Tibial artery (tissue), 4 donors: ENCODE results near the gene ERMARD.

Experiments
- DNase-seq, 2 donors: peaks; one replicate each; pipeline ENCODE4 v3.0.0-alpha.2; 2019
- H3K27ac ChIP-seq, 2 donors: fragments of 200-600 bp; sonication (generic) in 1 of 2; 1 replicate in 1 of 2; 2 replicates in 1 of 2; pipeline ENCODE4 v1.5.1; 2018 to 2019; ENCODE audit warnings: mild to moderate bottlenecking in 1 of 2
- H3K27me3 ChIP-seq, 2 donors: fragments of 200-600 bp; sonication (generic) in 1 of 2; one replicate each; pipeline versions ENCODE4 v1.5.1 to v1.6.0; 2016 to 2019
- H3K36me3 ChIP-seq, 3 donors: fragments of 200-600 bp; sonication (generic) in 2 of 3; one replicate each; pipeline ENCODE4 v1.5.1; 2016 to 2019; ENCODE audit warnings: mild to moderate bottlenecking in 2 of 3
- H3K4me1 ChIP-seq, 4 donors: fragments of 200-600 bp; sonication (generic) in 2 of 4; 1 replicate in 3 of 4; 2 replicates in 1 of 4; pipeline ENCODE4 v1.5.1; 2016 to 2019
- H3K4me3 ChIP-seq, 2 donors: fragments of 200-600 bp; sonication (generic) in 1 of 2; 1 replicate in 1 of 2; 2 replicates in 1 of 2; pipeline ENCODE4 v1.5.1; 2018 to 2019; ENCODE audit warnings: mild to moderate bottlenecking in 2 of 2
- H3K9me3 ChIP-seq, 3 donors: fragments of 200-600 bp; sonication (generic) in 1 of 3; one replicate each; pipeline ENCODE4 v1.5.1; 2016 to 2019
- CTCF ChIP-seq, 2 experiments: fragments of 200-600 bp in 1 of 2; fragments of 450-650 bp in 1 of 2; IDR thresholded peaks; one replicate each; pipeline ENCODE4 v1.5.1; 2017 to 2019; ENCODE audit warnings: antibody characterized with exemption in 2 of 2, mild to moderate bottlenecking in 1 of 2, moderate library complexity in 1 of 2
- intact Hi-C: fragments of 100-400 bp; cut with DNase I; formaldehyde crosslinking; loops from one replicate; pipeline ENCODE4 v1.15.0; 2023; ENCODE audit warnings: low total_unique reads

ERMARD gene

GRCh38 chr6:169792306-169793015 lies 41.0 kb downstream of the ERMARD start:
- Histone ChIP-seq H3K9me3 (no peaks in the 10 kb centered on the region), H3K4me1 (peaks cover 0 to 14% (median 5%) of the 10 kb centered on the region in 4 donors), H3K36me3 (no peaks in the 10 kb centered on the region), H3K27me3 (peaks cover 0 to 5% of the 10 kb centered on the region in 2 donors), H3K4me3 (no peak overlapping the region), H3K27ac (no peak overlapping the region)
- peak in 1 of 2 donors; percentile 31 for DNase-seq
- intact Hi-C loops: loop anchor here (5.0 kb wide), 1 partner anchor 495 kb away; no protein-coding TSS in a partner anchor
- TF ChIP-seq CTCF (IDR thresholded peaks at IDR 0.05): no peak

DNA sequence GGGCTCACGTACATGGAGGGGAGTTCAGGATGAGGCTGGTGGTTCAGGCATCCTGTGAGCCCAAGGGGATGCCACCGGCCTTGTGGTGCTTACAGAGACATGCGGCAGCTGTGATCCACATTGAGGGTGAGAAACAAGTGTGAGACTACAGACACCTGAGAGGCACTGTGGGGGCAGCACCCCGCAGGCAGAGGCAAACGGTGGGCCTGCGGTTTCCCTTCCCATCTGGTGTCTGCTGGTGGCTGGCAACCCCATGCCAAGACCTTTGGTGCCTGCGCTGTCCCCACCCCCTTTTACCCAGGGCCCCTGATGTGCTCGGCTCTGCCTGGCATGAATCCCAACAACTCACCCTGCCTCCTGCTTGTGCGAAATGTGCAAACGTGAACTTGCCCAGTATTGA lies 42.0 kb downstream of the ERMARD start:
- intact Hi-C loops: loop anchor here (5.0 kb wide), 1 partner anchor 494 kb away; no protein-coding TSS in a partner anchor
- no peak for TF ChIP-seq CTCF (IDR thresholded peaks at IDR 0.05)
- Histone ChIP-seq H3K27me3 (peaks cover 0 to 5% of the 10 kb centered on the region in 2 donors), H3K4me3 (no peak overlapping the region), H3K9me3 (no peaks in the 10 kb centered on the region), H3K36me3 (no peaks in the 10 kb centered on the region), H3K27ac (no peak overlapping the region), H3K4me1 (peaks cover 0 to 14% (median 5%) of the 10 kb centered on the region in 4 donors)
- DNase-seq: peak in 1 of 2 donors; percentile 53

DNA sequence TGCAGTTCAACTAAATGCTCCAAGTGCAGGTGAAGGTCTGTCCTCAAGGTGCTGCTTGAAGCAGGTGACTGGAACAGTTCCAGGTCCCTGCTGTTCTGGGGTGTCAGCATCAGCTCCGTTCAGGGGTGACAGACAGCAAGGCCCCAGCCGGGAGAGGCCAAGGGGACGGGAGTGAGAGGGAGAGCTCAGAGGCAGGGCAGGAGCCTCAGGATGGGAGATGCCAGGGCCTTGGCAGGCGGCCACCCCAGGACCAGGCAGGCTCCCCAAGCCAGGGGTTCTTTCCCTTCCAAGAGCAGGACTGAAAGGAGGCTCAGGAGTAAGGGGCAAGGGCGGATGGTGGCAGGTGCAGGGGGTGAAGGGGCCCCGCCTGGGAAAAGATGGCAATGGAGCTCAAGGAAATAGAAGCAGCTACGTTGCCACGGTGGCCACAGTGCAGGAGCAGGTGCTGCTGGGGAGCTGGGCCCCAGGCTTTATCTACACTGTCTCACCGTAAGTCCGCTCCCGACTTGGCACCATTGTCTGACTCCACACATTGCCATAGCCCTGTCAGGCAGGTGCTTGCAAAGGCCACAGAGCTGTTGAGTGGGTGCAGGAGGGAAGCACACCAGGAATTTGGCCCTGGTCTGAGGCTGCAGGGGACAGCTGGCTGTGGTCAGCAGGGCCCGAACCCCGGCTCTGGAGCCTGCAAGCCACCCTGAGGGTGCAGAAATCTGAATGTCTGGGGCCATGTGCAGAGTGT lies 43.1 kb downstream of the ERMARD start:
- intact Hi-C loops: loop anchor here (5.0 kb wide), 1 partner anchor 493 kb away; no protein-coding TSS in a partner anchor
- Histone ChIP-seq H3K9me3 (no peaks in the 10 kb centered on the region), H3K27me3 (peaks cover 0 to 5% of the 10 kb centered on the region in 2 donors), H3K36me3 (no peaks in the 10 kb centered on the region), H3K4me1 (peaks cover 0 to 13% (median 5%) of the 10 kb centered on the region in 4 donors), H3K4me3 (no peak overlapping the region), H3K27ac (no peak overlapping the region)
- peak in 1 of 2 donors; percentile 40 for DNase-seq
- no peak for TF ChIP-seq CTCF (IDR thresholded peaks at IDR 0.05)

- no peak overlapping the region for H3K4me3 ChIP-seq
- intact Hi-C loops: no loop called here
- H3K36me3 ChIP-seq: no peaks in the 10 kb centered on the region
- no peaks in the 10 kb centered on the region for H3K9me3 ChIP-seq
- H3K27ac ChIP-seq: no peak overlapping the region
- H3K4me1 ChIP-seq: peaks cover 0 to 7% (median 0%) of the 10 kb centered on the region in 4 donors
- DNase-seq: no peak
- H3K27me3 ChIP-seq: peaks cover 0 to 5% of the 10 kb centered on the region in 2 donors
- no peak for TF ChIP-seq CTCF (IDR thresholded peaks at IDR 0.05)
These were observed 43.8 kb downstream of the ERMARD start for GRCh38 chr6:169795196-169795595.

DNA sequence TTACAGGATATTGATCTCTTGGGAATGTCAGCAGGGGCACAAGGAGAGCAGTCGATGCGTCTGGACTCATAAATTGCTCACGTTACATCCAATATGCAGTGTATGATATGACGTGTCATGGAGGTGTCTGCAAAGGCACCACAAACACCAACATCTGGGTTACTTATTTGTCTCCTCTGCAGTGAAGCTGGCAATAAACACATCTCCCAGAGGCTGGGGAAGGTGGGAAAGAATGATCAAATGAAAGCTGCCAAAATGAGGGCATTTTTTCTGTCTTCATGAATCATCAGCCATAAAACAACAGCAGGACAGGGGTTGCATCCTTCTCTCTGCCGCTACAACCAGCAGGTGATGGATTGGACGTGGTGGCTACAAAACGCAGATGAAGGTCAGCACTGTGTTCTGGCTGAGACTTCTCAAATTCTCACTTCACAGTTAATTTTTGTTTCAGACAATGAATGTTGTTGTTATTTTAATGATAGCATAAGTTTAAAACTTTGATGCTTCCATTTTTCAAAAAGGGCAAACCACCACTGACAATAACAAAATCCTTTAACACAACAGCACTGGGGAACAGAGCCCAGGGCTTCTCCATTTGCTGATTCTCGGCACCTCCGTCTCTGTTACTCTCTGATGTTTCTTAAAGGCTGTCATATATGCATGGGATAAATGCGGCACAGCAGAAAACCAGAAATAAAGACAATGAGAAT lies 47.5 kb downstream of the ERMARD start:
- H3K4me1 ChIP-seq: no peaks in the 10 kb centered on the region
- no peak overlapping the region for H3K27ac ChIP-seq
- DNase-seq: no peak
- H3K27me3 ChIP-seq: peaks cover 0 to 16% of the 10 kb centered on the region in 2 donors
- no peak overlapping the region for H3K4me3 ChIP-seq
- no peak for TF ChIP-seq CTCF (IDR thresholded peaks at IDR 0.05)
- H3K36me3 ChIP-seq: no peaks in the 10 kb centered on the region
- intact Hi-C loops: no loop called here
- H3K9me3 ChIP-seq: no peaks in the 10 kb centered on the region
